ENCODE results near the gene EPHA8.
A peak's percentile ranks its signal among the peaks of the same experiment; 100 is the strongest.

EPHA8 gene

GRCh38 chr1:22625262-22625925 lies 62.1 kb downstream of the EPHA8 start:
- no peak for DNase-seq

GRCh38 chr1:22626237-22627157 lies 63.2 kb downstream of the EPHA8 start:
- DNase-seq, result peak; percentile 50

GRCh38 chr1:22627331-22627730 lies 64.0 kb downstream of the EPHA8 start:
- no peak for DNase-seq

- no peak for DNase-seq
These were observed 65.6 kb downstream of the EPHA8 start for GRCh38 chr1:22628698-22629444.

- no peak for DNase-seq
These were observed 66.6 kb downstream of the EPHA8 start for GRCh38 chr1:22629886-22630285.

GRCh38 chr1:22633697-22634463 lies 70.6 kb downstream of the EPHA8 start:
- DNase-seq, result no peak

GRCh38 chr1:22635436-22635835 lies 72.1 kb downstream of the EPHA8 start:
- DNase-seq, result no peak

- DNase-seq, result no peak
These were observed 73.1 kb downstream of the EPHA8 start, which contains the start of gene C1QA for GRCh38 chr1:22636353-22636752. TSS of gene C1QA (plus strand) at chr1:22636628. CDS start at chr1:22637617, 989 bp downstream.

- DNase-seq, result no peak
These were observed 73.6 kb downstream of the EPHA8 start for GRCh38 chr1:22636927-22637326.

GRCh38 chr1:22637907-22638445 lies 74.7 kb downstream of the EPHA8 start:
- no peak for DNase-seq

- no peak for DNase-seq
These were observed 75.4 kb downstream of the EPHA8 start for GRCh38 chr1:22638476-22639234.

GRCh38 chr1:22639286-22639685 lies 76.0 kb downstream of the EPHA8 start:
- no peak for DNase-seq

- DNase-seq, result no peak
These were observed 78.0 kb downstream of the EPHA8 start for GRCh38 chr1:22641247-22641646.

GRCh38 chr1:22641906-22642636 lies 78.8 kb downstream of the EPHA8 start:
- peak; percentile 86 for DNase-seq

GRCh38 chr1:22643381-22643780 lies 80.1 kb downstream of the EPHA8 start, which contains the start of gene C1QC:
TSS of gene C1QC (plus strand) at chr1:22643633. CDS start at chr1:22644024, 391 bp downstream.
- DNase-seq, result no peak

GRCh38 chr1:22643928-22644327 lies 80.6 kb downstream of the EPHA8 start:
- DNase-seq, result no peak

GRCh38 chr1:22645931-22646330 lies 82.6 kb downstream of the EPHA8 start:
- no peak for DNase-seq

- DNase-seq, result no peak
These were observed 83.1 kb downstream of the EPHA8 start for GRCh38 chr1:22646384-22646783.

- DNase-seq, result no peak
These were observed 86.9 kb downstream of the EPHA8 start for GRCh38 chr1:22650089-22650693.

Data from retina (tissue), 1 donor.